Thoracic aorta (tissue), 2 donors: ENCODE data around the gene NCKAP5. TPM values are rescaled to one million over a fixed set of nuclear protein-coding genes. Genes with fewer than 3 reads are reported as not detected.

Experiments used
- ATAC-seq: fragments of 150-250 bp; one replicate; pipeline ENCODE4 v1.8.0; 2017; ENCODE audit warnings: low read depth; ENCODE audit not compliant: insufficient number of reproducible peaks, low FRiP score
- DNase-seq: peaks from one replicate; pipeline ENCODE4 v3.0.0-alpha.2; 2020; ENCODE audit warnings: low spot score
- H3K27ac ChIP-seq, 2 donors: fragments of 200-600 bp; sonication (generic); 1 replicate in 1 of 2; 2 replicates in 1 of 2; pipeline ENCODE4 v1.5.1; 2016; ENCODE audit warnings: mild to moderate bottlenecking in 2 of 2, moderate library complexity in 2 of 2
- H3K27me3 ChIP-seq: fragments of 200-600 bp; sonication (generic); replicated peaks from 2 replicates; pipeline ENCODE4 v1.6.0; 2016; ENCODE audit warnings: mild to moderate bottlenecking; ENCODE audit not compliant: insufficient read depth
- H3K36me3 ChIP-seq: fragments of 200-600 bp; sonication (generic); one replicate; pipeline ENCODE4 v1.5.1; 2016
- H3K4me1 ChIP-seq, 2 donors: fragments of 200-600 bp; sonication (generic); 1 replicate in 1 of 2; 2 replicates in 1 of 2; pipeline versions ENCODE4 v1.5.1 to v1.6.0; 2016; ENCODE audit warnings: low read depth in 2 of 2, mild to moderate bottlenecking in 1 of 2; ENCODE audit not compliant: control insufficient read depth in 1 of 2
- H3K4me3 ChIP-seq: fragments of 200-600 bp; sonication (generic); 2 replicates; pipeline ENCODE4 v1.5.1; 2016; ENCODE audit warnings: mild to moderate bottlenecking
- H3K9me3 ChIP-seq: fragments of 200-600 bp; sonication (generic); 2 replicates; pipeline ENCODE4 v1.5.1; 2016
- total RNA-seq, 2 donors: library from RNA; depleted of rRNA; stranded (reverse); fragments of >200 nt; gene quantifications; one replicate each; pipeline versions ENCODE4 v1.1.0 to v1.2.3, GENCODE V29; 2016
- TF ChIP-seq, protein P1 (sequence below): fragments of 200-600 bp; sonication (generic); IDR thresholded peaks from one replicate; pipeline ENCODE4 v1.5.1; 2019; ENCODE audit warnings: antibody characterized with exemption

NCKAP5 gene
- total RNA-seq, 2 donors from 2014 or later = 1.2 to 1.9 TPM

DNA sequence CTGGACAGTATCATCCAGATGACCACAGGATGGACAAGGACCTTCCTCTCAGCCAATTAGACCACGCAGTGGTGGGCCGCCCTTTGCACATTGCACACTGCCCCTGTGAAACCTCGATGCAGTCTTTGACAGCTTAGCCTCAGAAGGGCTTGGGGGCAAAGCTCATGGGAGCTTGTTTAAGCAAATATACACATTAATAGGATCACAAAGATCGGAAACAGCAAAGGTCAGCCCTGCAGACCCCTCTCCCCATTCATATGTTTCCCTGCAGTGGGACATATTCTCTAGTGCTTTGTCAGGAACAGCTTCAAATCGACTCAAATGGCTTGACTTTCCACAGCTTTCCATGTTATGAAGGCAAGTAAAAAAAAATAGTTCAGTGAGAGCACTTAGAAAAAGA lies 708.7 kb downstream of the NCKAP5 start:
- Histone ChIP-seq H3K27me3 (no peaks in the 10 kb centered on the region), H3K36me3 (no peaks in the 10 kb centered on the region), H3K4me1 (no peaks in the 10 kb centered on the region), H3K27ac (no peak overlapping the region), H3K9me3 (no peaks in the 10 kb centered on the region), H3K4me3 (no peak overlapping the region)
- TF ChIP-seq, protein P1, sequence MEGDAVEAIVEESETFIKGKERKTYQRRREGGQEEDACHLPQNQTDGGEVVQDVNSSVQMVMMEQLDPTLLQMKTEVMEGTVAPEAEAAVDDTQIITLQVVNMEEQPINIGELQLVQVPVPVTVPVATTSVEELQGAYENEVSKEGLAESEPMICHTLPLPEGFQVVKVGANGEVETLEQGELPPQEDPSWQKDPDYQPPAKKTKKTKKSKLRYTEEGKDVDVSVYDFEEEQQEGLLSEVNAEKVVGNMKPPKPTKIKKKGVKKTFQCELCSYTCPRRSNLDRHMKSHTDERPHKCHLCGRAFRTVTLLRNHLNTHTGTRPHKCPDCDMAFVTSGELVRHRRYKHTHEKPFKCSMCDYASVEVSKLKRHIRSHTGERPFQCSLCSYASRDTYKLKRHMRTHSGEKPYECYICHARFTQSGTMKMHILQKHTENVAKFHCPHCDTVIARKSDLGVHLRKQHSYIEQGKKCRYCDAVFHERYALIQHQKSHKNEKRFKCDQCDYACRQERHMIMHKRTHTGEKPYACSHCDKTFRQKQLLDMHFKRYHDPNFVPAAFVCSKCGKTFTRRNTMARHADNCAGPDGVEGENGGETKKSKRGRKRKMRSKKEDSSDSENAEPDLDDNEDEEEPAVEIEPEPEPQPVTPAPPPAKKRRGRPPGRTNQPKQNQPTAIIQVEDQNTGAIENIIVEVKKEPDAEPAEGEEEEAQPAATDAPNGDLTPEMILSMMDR = no peak
- ATAC-seq (no peak), DNase-seq (no peak)

DNA sequence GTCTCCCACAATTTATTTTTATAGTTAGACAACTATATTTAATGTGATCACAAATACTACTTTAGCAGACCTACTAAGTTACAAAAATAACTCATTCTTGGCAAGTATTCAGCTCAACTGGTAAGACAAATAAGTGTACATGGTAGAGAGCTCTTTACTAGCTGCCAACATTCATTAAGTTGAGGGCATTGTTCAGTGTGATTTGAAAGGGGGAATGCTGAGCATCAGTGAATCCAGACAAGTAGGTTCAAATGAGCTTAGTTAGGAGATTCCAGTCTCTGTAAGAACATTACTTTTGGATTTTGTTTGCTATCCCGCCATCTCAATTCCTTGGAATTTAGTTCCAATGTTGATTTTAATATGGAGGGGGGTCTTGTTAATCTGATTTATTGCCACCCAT lies 710.9 kb downstream of the NCKAP5 start:
- no peak for DNase-seq
- no peak for ATAC-seq
- TF ChIP-seq, protein P1 = no peak
- no peaks in the 10 kb centered on the region for H3K4me1 ChIP-seq
- H3K36me3 ChIP-seq = no peaks in the 10 kb centered on the region
- H3K9me3 ChIP-seq = no peaks in the 10 kb centered on the region
- no peak overlapping the region for H3K4me3 ChIP-seq
- no peaks in the 10 kb centered on the region for H3K27me3 ChIP-seq
- H3K27ac ChIP-seq = no peak overlapping the region

DNA sequence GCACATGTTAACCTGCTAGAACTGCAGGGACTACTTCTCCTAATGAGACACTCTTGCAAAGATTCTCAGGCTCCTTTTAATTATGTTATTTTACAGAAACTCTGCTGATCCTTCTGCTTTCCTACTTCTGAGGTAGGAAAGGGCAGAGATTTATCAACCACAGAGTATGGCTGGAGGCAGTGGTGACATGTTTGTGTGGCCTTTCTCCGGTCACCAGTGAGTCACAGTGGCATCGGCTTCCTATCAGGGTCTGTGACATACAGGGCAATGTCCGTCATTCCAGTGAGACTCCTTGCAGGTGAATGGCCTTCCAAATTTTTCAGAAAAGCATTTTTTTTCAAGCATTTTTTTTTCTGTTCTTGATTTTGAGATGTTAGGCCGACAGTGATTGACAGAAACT lies 717.6 kb downstream of the NCKAP5 start:
- Histone ChIP-seq H3K27ac (no peak overlapping the region), H3K4me1 (no peaks in the 10 kb centered on the region), H3K36me3 (no peaks in the 10 kb centered on the region), H3K27me3 (no peaks in the 10 kb centered on the region), H3K4me3 (no peak overlapping the region), H3K9me3 (no peaks in the 10 kb centered on the region)
- DNase-seq = no peak
- no peak for ATAC-seq
- TF ChIP-seq, protein P1 = no peak

DNA sequence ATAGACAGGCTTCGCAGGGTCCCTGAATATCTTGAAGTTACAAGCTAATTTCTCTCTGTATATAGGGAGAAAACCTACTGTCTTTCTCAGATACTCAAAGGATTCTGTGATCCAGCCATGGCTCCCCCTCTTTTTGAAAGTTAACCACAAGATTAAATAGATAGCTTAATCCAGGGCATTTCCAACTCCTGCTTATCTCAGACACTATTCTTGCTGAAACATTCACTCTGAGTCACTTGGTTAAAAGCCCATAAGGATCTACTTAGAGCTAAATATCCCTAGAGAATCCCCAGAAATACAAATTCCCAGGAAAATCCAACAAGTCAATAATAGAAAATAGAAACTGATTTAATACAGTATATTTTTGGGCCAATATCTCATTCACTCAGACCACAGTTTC lies 719.1 kb downstream of the NCKAP5 start:
- ATAC-seq (no peak), DNase-seq (no peak)
- TF ChIP-seq, protein P1 = no peak

DNA sequence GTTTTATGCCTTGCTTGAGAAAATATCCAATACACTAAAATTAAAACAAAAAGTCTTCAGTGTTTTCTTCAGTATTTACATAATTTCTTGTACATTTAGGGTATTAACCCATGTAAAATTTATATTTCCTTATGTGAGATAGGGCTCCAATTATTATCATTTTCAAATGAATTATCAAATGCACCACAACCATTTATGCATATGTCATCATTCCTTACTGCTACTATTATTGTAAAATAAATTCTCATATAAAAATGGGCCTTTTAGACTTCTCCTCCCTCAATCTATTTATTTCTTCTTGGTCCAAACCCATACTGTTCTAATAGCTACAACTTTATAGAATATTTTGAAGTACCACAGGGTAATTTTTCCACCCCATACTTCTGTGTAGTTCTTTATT lies 722.9 kb downstream of the NCKAP5 start:
- no peaks in the 10 kb centered on the region for H3K9me3 ChIP-seq
- no peaks in the 10 kb centered on the region for H3K36me3 ChIP-seq
- TF ChIP-seq, protein P1 = no peak
- no peak for ATAC-seq
- H3K4me1 ChIP-seq = no peaks in the 10 kb centered on the region
- no peak for DNase-seq
- no peaks in the 10 kb centered on the region for H3K27me3 ChIP-seq
- no peak overlapping the region for H3K4me3 ChIP-seq
- H3K27ac ChIP-seq = no peak overlapping the region

More for the DNA sequence above, 719.1 kb downstream of the NCKAP5 start:
- H3K4me1 ChIP-seq = no peaks in the 10 kb centered on the region
- no peaks in the 10 kb centered on the region for H3K36me3 ChIP-seq
- no peak overlapping the region for H3K27ac ChIP-seq
- H3K9me3 ChIP-seq = no peaks in the 10 kb centered on the region
- no peak overlapping the region for H3K4me3 ChIP-seq
- H3K27me3 ChIP-seq = no peaks in the 10 kb centered on the region
